Nephron progenitor cell (in vitro differentiated cells): Measurements from ENCODE around the gene KLF7.

Source experiments
- DNase-seq: peaks from one replicate; pipeline ENCODE4 v3.0.0; 2021
- H3K27ac Mint-ChIP-seq: 2 replicates; pipeline ENCODE4 v1.8.0; 2021; ENCODE audit warnings: mild to moderate bottlenecking, moderate library complexity, mixed read lengths
- H3K27me3 Mint-ChIP-seq: 2 replicates; pipeline ENCODE4 v1.8.0; 2021; ENCODE audit warnings: mild to moderate bottlenecking, low read depth, mixed read lengths; ENCODE audit not compliant: poor library complexity
- H3K36me3 Mint-ChIP-seq: 2 replicates; pipeline ENCODE4 v1.8.0; 2021; ENCODE audit warnings: low read depth, mixed read lengths
- H3K4me1 Mint-ChIP-seq: 2 replicates; pipeline ENCODE4 v1.8.0; 2021; ENCODE audit warnings: mixed read lengths
- H3K4me3 Mint-ChIP-seq: 2 replicates; pipeline ENCODE4 v1.8.0; 2021; ENCODE audit warnings: mild to moderate bottlenecking, moderate library complexity, mixed read lengths
- H3K9me3 Mint-ChIP-seq: 2 replicates; pipeline ENCODE4 v1.8.0; 2021; ENCODE audit warnings: mild to moderate bottlenecking, moderate library complexity, mixed read lengths
- TF ChIP-seq, protein P1 (sequence below): fragments of 200-600 bp; sonication (generic); IDR thresholded peaks from 2 replicates; pipeline ENCODE4 v1.5.0; 2021; ENCODE audit warnings: antibody characterized with exemption

The KLF7 gene

GRCh38 chr2:207078186-207078798 is 87.5 kb downstream of the KLF7 start:
- TF ChIP-seq, protein P1, sequence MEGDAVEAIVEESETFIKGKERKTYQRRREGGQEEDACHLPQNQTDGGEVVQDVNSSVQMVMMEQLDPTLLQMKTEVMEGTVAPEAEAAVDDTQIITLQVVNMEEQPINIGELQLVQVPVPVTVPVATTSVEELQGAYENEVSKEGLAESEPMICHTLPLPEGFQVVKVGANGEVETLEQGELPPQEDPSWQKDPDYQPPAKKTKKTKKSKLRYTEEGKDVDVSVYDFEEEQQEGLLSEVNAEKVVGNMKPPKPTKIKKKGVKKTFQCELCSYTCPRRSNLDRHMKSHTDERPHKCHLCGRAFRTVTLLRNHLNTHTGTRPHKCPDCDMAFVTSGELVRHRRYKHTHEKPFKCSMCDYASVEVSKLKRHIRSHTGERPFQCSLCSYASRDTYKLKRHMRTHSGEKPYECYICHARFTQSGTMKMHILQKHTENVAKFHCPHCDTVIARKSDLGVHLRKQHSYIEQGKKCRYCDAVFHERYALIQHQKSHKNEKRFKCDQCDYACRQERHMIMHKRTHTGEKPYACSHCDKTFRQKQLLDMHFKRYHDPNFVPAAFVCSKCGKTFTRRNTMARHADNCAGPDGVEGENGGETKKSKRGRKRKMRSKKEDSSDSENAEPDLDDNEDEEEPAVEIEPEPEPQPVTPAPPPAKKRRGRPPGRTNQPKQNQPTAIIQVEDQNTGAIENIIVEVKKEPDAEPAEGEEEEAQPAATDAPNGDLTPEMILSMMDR = no peak
- Mint-ChIP-seq H3K36me3 (peaks cover 51% of the 10 kb centered on the region), H3K9me3 (no peaks in the 10 kb centered on the region), H3K27me3 (no peaks in the 10 kb centered on the region), H3K4me1 (peaks cover 42% of the 10 kb centered on the region), H3K27ac (no peak overlapping the region), H3K4me3 (no peak overlapping the region)
- DNase-seq = no peak

- TF ChIP-seq, protein P1 = no peak
- Mint-ChIP-seq H3K27ac (peak overlapping the region; percentile 34), H3K36me3 (peaks cover 49% of the 10 kb centered on the region), H3K9me3 (no peaks in the 10 kb centered on the region), H3K27me3 (no peaks in the 10 kb centered on the region), H3K4me3 (no peak overlapping the region), H3K4me1 (peaks cover 47% of the 10 kb centered on the region)
- DNase-seq = no peak
Measured at GRCh38 chr2:207077266-207077665, 88.5 kb downstream of the KLF7 start.

- Mint-ChIP-seq H3K4me1 (peaks cover 47% of the 10 kb centered on the region), H3K9me3 (no peaks in the 10 kb centered on the region), H3K27me3 (peaks cover 3% of the 10 kb centered on the region), H3K4me3 (no peak overlapping the region), H3K36me3 (peaks cover 31% of the 10 kb centered on the region), H3K27ac (peak overlapping the region; percentile 12)
- TF ChIP-seq, protein P1 = no peak
- no peak for DNase-seq
Measured at GRCh38 chr2:207075456-207075855, 90.3 kb downstream of the KLF7 start.

DNA sequence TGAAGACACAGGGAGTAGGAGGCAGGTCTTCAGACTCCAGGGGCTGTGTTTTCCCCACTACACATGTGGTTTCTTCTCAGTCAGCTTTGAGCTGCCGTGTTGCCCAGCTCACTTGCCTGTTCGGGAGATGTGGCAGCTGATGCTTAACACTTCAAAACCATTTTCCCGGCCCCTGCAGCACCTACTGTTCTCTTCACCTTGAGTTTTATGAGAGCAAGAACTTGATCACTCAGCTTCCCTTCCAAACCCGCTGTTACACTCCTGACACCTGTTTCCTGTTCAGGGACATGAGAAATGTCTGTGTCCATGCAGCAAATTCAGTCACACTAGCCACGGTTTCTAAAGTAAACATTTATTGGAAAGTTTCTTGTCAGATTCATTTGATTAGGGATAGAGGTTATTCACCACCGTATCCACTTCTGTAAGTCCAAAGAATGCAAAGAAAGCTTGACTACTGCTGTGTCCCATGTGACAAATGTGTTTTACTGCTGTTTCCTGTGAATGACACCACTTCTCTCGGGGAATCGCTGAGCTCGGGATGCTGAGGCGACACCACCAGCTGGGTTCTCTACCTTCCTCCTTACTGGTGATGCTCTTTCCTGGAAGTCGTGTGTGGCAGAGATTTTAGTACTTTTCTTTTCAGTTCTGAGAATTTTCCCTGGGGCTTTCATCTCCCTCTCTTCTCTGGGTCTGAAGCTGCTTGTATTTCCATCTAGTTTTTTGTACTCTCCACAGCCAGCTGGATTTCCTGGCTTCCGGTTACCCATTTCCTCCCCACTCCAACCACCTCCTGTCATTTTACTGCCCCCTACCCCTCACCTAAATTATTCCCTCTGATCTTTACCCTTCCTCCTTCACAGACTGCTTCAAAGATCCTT is 91.7 kb downstream of the KLF7 start:
- Mint-ChIP-seq H3K36me3 (peaks cover 17% of the 10 kb centered on the region), H3K4me1 (peaks cover 54% of the 10 kb centered on the region), H3K27ac (peak overlapping the region; percentile 65), H3K4me3 (peak overlapping the region; percentile 70), H3K9me3 (no peaks in the 10 kb centered on the region), H3K27me3 (peaks cover 4% of the 10 kb centered on the region)
- DNase-seq = no peak
- TF ChIP-seq, protein P1 = no peak

- peaks cover 54% of the 10 kb centered on the region for H3K4me1 Mint-ChIP-seq
- no peak for DNase-seq
- H3K27me3 Mint-ChIP-seq = peaks cover 4% of the 10 kb centered on the region
- no peaks in the 10 kb centered on the region for H3K9me3 Mint-ChIP-seq
- peaks cover 11% of the 10 kb centered on the region for H3K36me3 Mint-ChIP-seq
- H3K27ac Mint-ChIP-seq = no peak overlapping the region
- TF ChIP-seq, protein P1 = no peak
- H3K4me3 Mint-ChIP-seq = peak overlapping the region; percentile 70
Measured at GRCh38 chr2:207073412-207073800, 92.3 kb downstream of the KLF7 start.
